Skeletal muscle satellite cell (primary cell): ENCODE results near the gene SDSL.

Source experiments
- H3K27me3 ChIP-seq: 2 replicates; pipeline ENCODE4 v1.7.0; 2013; ENCODE audit warnings: low read length; ENCODE audit not compliant: control insufficient read depth, insufficient read depth
- H3K36me3 ChIP-seq: 2 replicates; pipeline ENCODE4 v1.7.0; 2013; ENCODE audit warnings: mild to moderate bottlenecking, control low read depth, low read length; ENCODE audit not compliant: insufficient read depth
- H3K4me1 ChIP-seq: 2 replicates; pipeline ENCODE4 v1.7.0; 2013; ENCODE audit warnings: low read length; ENCODE audit not compliant: control insufficient read depth, insufficient read depth
- H3K4me2 ChIP-seq: 2 replicates; pipeline ENCODE4 v1.7.0; 2013; ENCODE audit warnings: mild to moderate bottlenecking, low read length
- H3K4me3 ChIP-seq: 2 replicates; pipeline ENCODE4 v1.7.0; 2013; ENCODE audit warnings: low read length
- H3K9ac ChIP-seq: 2 replicates; pipeline ENCODE4 v1.7.0; 2013; ENCODE audit warnings: mild to moderate bottlenecking, low read depth, low read length, moderate library complexity
- H3K9me3 ChIP-seq: replicated peaks from 2 replicates; pipeline ENCODE4 v1.7.0; 2013; ENCODE audit warnings: mild to moderate bottlenecking, control low read depth, low read length

Gene SDSL

GRCh38 chr12:113485330-113485729 is 63.1 kb downstream of the SDSL start:
- peaks cover 30% of the 10 kb centered on the region for H3K27me3 ChIP-seq

GRCh38 chr12:113486722-113487121 is 64.5 kb downstream of the SDSL start:
- peaks cover 23% of the 10 kb centered on the region for H3K27me3 ChIP-seq

More at GRCh38 chr12:113485330-113485729, 63.1 kb downstream of the SDSL start:
- Histone ChIP-seq H3K36me3 (no peaks in the 10 kb centered on the region), H3K4me3 (no peak overlapping the region), H3K4me2 (no peak overlapping the region), H3K9me3 (no peaks in the 10 kb centered on the region), H3K9ac (no peak overlapping the region), H3K4me1 (no peaks in the 10 kb centered on the region)

More at GRCh38 chr12:113486722-113487121, 64.5 kb downstream of the SDSL start:
- no peak overlapping the region for H3K9ac ChIP-seq
- H3K4me1 ChIP-seq, result no peaks in the 10 kb centered on the region
- no peaks in the 10 kb centered on the region for H3K9me3 ChIP-seq
- no peaks in the 10 kb centered on the region for H3K36me3 ChIP-seq
- H3K4me3 ChIP-seq, result no peak overlapping the region
- no peak overlapping the region for H3K4me2 ChIP-seq
